ENCODE measurements around the gene SLC29A1. TPM values are rescaled to one million over a fixed set of nuclear protein-coding genes. Genes with fewer than 3 reads are reported as not detected.

Gene SLC29A1
- total and polyA plus RNA-seq, 9 of the 15 experiments (the other 6 are each of a cell fraction or from before 2014, with no cell fraction given), result 18.9 to 170 (median 57.7) TPM

- TF ChIP-seq, protein P1, sequence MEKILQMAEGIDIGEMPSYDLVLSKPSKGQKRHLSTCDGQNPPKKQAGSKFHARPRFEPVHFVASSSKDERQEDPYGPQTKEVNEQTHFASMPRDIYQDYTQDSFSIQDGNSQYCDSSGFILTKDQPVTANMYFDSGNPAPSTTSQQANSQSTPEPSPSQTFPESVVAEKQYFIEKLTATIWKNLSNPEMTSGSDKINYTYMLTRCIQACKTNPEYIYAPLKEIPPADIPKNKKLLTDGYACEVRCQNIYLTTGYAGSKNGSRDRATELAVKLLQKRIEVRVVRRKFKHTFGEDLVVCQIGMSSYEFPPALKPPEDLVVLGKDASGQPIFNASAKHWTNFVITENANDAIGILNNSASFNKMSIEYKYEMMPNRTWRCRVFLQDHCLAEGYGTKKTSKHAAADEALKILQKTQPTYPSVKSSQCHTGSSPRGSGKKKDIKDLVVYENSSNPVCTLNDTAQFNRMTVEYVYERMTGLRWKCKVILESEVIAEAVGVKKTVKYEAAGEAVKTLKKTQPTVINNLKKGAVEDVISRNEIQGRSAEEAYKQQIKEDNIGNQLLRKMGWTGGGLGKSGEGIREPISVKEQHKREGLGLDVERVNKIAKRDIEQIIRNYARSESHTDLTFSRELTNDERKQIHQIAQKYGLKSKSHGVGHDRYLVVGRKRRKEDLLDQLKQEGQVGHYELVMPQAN (IDR thresholded peaks at IDR 0.05; ENCODE audit: borderline replicate concordance), result no peak
- no peak for TF ChIP-seq MECOM (CRISPR knock-in tag; IDR thresholded peaks at IDR 0.05)
- no peak for TF ChIP-seq ARNT (IDR thresholded peaks at IDR 0.05)
- no peak for TF ChIP-seq GATAD2A (IDR thresholded peaks at IDR 0.05)
- no peak for TF ChIP-seq ZEB2 (IDR thresholded peaks at IDR 0.05)
- peak in 1 of 2 experiments; percentile 69; a peak in 1 of 4 replicates for TF ChIP-seq TEAD1 (CRISPR knock-in tag; IDR thresholded peaks at IDR 0.05)
- TF ChIP-seq ZBTB8A (IDR thresholded peaks at IDR 0.05; ENCODE audit: partially characterized antibody), result no peak
- TF ChIP-seq ZC3H11A (IDR thresholded peaks at IDR 0.05; ENCODE audit: low read depth, low read length), result no peak
- TF ChIP-seq ZNF696 (CRISPR knock-in tag; conservative IDR thresholded peaks at IDR 0.05), result no peak
- no peak for TF ChIP-seq HCFC1 (IDR thresholded peaks at IDR 0.05; ENCODE audit: low read depth, low read length)
- no peak for TF ChIP-seq ZSCAN29 (IDR thresholded peaks at IDR 0.05)
- TF ChIP-seq TBP (optimal IDR thresholded peaks at IDR 0.05; ENCODE audit: low read depth, low read length), result peak; percentile 75
- TF ChIP-seq PRMT5 (CRISPR knock-in tag; IDR thresholded peaks at IDR 0.05), result no peak
- TF ChIP-seq, protein P2, sequence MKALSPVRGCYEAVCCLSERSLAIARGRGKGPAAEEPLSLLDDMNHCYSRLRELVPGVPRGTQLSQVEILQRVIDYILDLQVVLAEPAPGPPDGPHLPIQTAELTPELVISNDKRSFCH (CRISPR knock-in tag; IDR thresholded peaks at IDR 0.05), result no peak
- TF ChIP-seq, protein P2 (tag; IDR thresholded peaks at IDR 0.05), result no peak
- TF ChIP-seq SOX6 (IDR thresholded peaks at IDR 0.05), result peak; percentile 66
- TF ChIP-seq SRSF3 (IDR thresholded peaks at IDR 0.05; ENCODE audit: insufficient read depth, low read length), result no peak
- TF ChIP-seq, protein P3, sequence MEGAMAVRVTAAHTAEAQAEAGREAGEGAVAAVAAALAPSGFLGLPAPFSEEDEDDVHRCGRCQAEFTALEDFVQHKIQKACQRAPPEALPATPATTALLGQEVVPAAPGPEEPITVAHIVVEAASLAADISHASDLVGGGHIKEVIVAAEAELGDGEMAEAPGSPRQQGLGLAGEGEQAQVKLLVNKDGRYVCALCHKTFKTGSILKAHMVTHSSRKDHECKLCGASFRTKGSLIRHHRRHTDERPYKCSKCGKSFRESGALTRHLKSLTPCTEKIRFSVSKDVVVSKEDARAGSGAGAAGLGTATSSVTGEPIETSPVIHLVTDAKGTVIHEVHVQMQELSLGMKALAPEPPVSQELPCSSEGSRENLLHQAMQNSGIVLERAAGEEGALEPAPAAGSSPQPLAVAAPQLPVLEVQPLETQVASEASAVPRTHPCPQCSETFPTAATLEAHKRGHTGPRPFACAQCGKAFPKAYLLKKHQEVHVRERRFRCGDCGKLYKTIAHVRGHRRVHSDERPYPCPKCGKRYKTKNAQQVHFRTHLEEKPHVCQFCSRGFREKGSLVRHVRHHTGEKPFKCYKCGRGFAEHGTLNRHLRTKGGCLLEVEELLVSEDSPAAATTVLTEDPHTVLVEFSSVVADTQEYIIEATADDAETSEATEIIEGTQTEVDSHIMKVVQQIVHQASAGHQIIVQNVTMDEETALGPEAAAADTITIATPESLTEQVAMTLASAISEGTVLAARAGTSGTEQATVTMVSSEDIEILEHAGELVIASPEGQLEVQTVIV (CRISPR knock-in tag; IDR thresholded peaks at IDR 0.05; ENCODE audit: borderline replicate concordance), result no peak
- no peak for TF ChIP-seq ATF3 (IDR thresholded peaks at IDR 0.05)
- no peak for TF ChIP-seq ATF3 (CRISPR knock-in tag; conservative IDR thresholded peaks at IDR 0.05)
- TF ChIP-seq ETV1 (tag; conservative IDR thresholded peaks at IDR 0.05; ENCODE audit: low read depth), result no peak
- TF ChIP-seq BCOR (IDR thresholded peaks at IDR 0.05), result no peak
Observed at GRCh38 chr6:44223319-44224028, at the start of gene SLC29A1 (continued).
